Lower leg skin (tissue), 4 donors: ENCODE data around the gene SYS1. TPM values are rescaled to one million over a fixed set of nuclear protein-coding genes. Genes with fewer than 3 reads are reported as not detected.
A peak's percentile ranks its signal among the peaks of the same experiment; 100 is the strongest.
"Not testable (repeated sequence)": the region's sequence is repeated elsewhere in the genome, so short reads cannot be mapped to it uniquely, and the experiment has no call there.

Source experiments
- DNase-seq, 2 donors: peaks; one replicate each; pipeline ENCODE4 v3.0.0-alpha.2; 2019; ENCODE audit warnings: low spot score in 2 of 2
- H3K4me3 ChIP-seq: fragments of 200-600 bp; sonication (generic); 2 replicates; pipeline ENCODE4 v1.5.1; 2017; ENCODE audit warnings: mild to moderate bottlenecking, low read depth; ENCODE audit not compliant: poor library complexity, severe bottlenecking
- POLR2A ChIP-seq, 2 donors: fragments of 450-650 bp; IDR thresholded peaks; one replicate each; pipeline ENCODE4 v1.6.1; 2016 to 2017; ENCODE audit warnings: antibody characterized with exemption in 2 of 2, mild to moderate bottlenecking in 1 of 2, moderate library complexity in 1 of 2
- WGBS, 2 donors: methylation state at CpG; one replicate each; pipeline ENCODE4 v1.1.5; 2018; 5-methylcytosine and 5-hydroxymethylcytosine counted together
- intact Hi-C: fragments of 100-400 bp; cut with DNase I; formaldehyde crosslinking; loops from one replicate; pipeline ENCODE4 v1.15.0; 2023; ENCODE audit warnings: low total_unique reads
- total RNA-seq, 4 donors: library from RNA; depleted of rRNA; stranded (reverse); fragments of >200 nt; gene quantifications; one replicate each; pipeline ENCODE4 v1.1.0, GENCODE V29; 2016
- TF ChIP-seq, protein P1 (sequence below), 3 donors: fragments of 450-650 bp; IDR thresholded peaks; one replicate each; pipeline ENCODE4 v1.5.1; 2016; ENCODE audit warnings: antibody characterized with exemption in 3 of 3, mild to moderate bottlenecking in 3 of 3, moderate library complexity in 2 of 3

SYS1 gene
- total RNA-seq, 4 donors from 2014 or later = 27.3 to 46.6 (median 36.0) TPM

DNA sequence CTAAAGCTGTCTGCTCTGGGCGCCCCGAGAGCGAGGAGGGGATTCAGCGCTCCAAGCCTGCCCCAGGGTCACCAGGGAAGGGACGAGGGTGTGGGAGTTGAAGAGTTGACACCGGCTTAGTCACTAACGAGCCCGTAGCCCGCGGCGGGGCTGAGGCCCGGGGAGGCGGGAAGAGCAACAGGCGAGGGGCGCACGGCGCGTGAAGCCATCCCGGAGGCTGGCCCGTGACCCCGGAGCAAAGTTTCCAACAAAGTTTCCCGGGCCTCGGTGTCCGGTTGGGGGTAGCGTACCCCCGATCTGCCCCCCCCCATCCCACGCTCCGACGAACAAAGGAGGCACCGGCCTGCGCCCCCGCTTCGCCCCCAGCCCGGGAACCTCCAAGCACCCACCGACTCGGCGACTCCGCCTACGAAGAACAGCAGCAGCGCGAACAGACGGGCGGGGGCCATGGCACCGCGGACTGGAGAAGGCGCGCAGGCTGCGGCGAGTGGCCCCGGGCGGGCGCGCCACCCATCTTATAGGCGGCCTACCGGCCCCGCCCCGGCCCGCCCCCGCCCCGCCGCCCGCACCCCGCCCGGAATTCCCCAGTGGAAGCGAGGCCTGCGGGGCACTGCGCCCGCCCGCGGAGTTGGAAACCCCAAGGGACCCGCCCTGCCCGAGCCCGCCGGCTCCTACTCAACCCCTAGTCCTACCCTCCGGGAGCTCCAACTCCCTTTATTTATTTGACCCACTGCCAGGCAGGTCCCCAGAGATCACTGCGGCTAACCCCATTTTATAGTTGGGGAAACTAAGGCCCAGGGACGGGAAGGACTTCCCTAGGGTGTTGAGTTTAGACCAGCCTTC is 14.8 kb upstream of the SYS1 start, which contains the start of gene SDC4:
Gene SDC4, minus strand, starts transcription at position 489 of the 843 bp plus-strand sequence. Its CDS starts 40 bp downstream, at position 449.
- intact Hi-C loops = no loop called here
- DNase-seq = peak in 1 of 2 donors; percentile 95
- 2% methylated on average over 13 to 22 of the region's 77 CpGs for WGBS, 2 donors
- H3K4me3 ChIP-seq = peak within 1 kb of the TSS; percentile 67
- TF ChIP-seq, protein P1, sequence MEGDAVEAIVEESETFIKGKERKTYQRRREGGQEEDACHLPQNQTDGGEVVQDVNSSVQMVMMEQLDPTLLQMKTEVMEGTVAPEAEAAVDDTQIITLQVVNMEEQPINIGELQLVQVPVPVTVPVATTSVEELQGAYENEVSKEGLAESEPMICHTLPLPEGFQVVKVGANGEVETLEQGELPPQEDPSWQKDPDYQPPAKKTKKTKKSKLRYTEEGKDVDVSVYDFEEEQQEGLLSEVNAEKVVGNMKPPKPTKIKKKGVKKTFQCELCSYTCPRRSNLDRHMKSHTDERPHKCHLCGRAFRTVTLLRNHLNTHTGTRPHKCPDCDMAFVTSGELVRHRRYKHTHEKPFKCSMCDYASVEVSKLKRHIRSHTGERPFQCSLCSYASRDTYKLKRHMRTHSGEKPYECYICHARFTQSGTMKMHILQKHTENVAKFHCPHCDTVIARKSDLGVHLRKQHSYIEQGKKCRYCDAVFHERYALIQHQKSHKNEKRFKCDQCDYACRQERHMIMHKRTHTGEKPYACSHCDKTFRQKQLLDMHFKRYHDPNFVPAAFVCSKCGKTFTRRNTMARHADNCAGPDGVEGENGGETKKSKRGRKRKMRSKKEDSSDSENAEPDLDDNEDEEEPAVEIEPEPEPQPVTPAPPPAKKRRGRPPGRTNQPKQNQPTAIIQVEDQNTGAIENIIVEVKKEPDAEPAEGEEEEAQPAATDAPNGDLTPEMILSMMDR (IDR thresholded peaks at IDR 0.05) = no peak
- TF ChIP-seq POLR2A (IDR thresholded peaks at IDR 0.05) = peak in 1 of 2 donors; percentile 81

DNA sequence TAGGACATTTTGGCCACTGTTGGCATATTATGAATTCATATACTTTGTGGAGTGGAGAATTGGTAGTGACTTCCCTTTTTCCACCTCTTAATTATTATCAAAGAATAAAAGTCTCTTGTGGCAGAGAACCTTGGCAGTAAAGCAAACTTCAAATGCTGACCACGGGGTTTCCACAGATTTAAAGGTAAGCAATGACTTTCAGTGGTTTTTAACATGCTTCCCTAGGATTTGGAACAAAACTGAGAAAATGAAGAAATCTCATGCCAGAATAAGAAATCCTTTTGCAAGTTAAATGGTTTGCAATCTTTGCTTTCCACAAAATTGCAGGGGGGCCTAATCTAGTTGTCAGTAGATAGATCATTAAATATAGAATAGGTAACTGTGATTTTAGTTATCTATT is 12.7 kb upstream of the SYS1 start:
- no peak for TF ChIP-seq POLR2A (IDR thresholded peaks at IDR 0.05)
- TF ChIP-seq, protein P1 (IDR thresholded peaks at IDR 0.05) = no peak
- DNase-seq = no peak
- intact Hi-C loops = no loop called here
- 67 to 69% methylated on average over 1 of the region's 1 CpG for WGBS, 2 donors
- no peak overlapping the region for H3K4me3 ChIP-seq

DNA sequence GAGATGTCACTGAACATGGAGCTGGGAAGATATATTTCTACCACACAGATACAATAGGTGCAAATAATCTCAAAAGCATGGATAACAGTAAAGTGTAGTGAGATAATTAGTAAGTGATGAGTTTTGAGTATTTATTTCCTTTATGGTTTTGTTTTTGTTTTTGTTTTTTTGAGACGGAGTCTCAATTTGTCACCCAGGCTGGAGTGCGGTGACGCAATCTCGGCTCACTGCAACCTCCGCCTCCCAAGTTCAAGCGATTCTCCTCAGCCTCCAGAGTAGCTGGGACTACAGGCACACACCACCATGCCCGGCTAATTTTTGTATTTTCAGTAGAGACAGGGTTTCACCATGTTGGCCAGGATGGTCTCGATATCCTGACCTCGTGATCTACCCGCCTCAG is 12.2 kb upstream of the SYS1 start:
- DNase-seq, intact Hi-C loops, H3K4me3 ChIP-seq: not testable (repeated sequence)
- WGBS, 2 donors = 91 to 94% methylated on average over 10 of the region's 10 CpGs

DNA sequence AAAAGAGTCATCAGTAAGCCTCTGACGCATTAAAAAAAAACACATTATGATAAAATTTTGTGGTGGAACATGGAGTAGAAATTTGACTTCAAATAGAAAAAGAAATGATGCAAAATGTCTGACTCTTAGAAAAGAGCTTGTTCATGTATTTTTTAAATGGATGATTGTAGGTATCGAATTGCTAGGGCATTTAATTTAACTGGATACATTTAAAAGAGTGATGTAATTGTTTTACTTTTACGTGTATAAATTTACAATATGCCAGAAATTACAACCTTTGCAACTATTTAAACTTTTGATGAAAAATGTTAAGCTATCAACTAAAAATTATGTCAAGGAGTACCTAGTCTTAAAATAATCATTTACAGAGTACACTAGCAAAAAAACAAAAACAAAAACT is 10.2 kb upstream of the SYS1 start:
- TF ChIP-seq, protein P1 (IDR thresholded peaks at IDR 0.05) = no peak
- TF ChIP-seq POLR2A (IDR thresholded peaks at IDR 0.05) = no peak
- no peak overlapping the region for H3K4me3 ChIP-seq
- no peak for DNase-seq
- intact Hi-C loops = no loop called here
- 82 to 88% methylated on average over 3 of the region's 3 CpGs for WGBS, 2 donors

DNA sequence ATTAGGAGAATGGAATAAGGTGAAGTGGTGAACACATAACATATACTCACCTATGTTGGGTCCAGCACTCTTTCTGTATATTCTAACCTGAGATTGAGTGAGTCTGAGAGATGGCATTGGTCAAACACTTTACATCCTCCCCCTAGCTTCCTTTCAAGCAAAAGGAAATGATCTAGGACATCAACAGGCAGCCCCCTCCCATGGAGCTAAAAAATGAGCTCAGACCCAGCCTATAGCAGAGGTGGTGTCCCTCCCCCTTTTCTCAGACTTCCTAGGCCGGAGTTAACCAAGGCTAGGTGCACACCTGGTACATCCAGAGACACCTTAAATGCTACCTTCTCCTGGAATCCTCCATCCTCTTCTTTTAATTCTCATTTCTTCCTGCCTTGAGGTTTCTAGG is 9.2 kb upstream of the SYS1 start:
- TF ChIP-seq POLR2A (IDR thresholded peaks at IDR 0.05) = no peak
- TF ChIP-seq, protein P1 (IDR thresholded peaks at IDR 0.05) = no peak
- intact Hi-C loops = no loop called here
- H3K4me3 ChIP-seq = no peak overlapping the region

DNA sequence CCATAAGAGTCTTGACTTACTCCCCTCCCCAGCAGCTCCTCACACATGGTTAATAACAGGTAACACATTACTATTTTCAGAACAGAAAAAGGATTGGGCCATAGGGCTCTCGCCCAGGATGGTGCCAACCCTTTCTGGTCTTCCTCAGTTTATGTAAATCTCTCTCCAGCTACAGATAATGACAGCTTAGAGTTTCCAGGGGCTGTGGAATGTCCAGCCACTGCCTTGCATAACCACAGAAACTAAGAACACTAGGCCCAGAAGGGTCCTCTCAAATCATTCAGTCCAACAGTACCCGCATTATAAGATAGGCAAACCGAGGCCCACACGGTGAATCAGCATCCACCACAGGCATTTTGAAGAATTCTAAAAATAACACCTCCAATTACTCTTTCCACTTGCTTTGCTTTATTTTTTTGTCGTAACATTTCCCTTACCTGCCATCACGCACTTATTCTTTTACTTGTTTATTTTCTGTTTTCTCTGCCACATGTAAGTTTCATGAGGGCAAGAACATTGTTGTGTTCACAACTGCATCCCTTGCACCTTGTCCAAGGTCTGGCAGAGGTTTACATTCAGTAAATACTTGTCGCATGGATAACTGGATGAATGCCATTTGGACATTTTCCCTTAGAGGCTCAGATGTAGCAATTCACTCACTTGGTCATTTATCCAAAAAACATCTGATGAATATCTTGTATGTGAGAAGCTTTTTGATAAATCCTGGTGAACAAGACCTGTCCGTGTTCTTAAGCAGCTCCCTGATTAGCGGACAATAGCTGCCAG is 8.3 kb upstream of the SYS1 start:
- WGBS, 2 donors = 68 to 78% methylated on average over 9 of the region's 9 CpGs
- intact Hi-C loops = no loop called here
- H3K4me3 ChIP-seq = no peak overlapping the region
- no peak for DNase-seq
- TF ChIP-seq POLR2A (IDR thresholded peaks at IDR 0.05) = no peak
- TF ChIP-seq, protein P1 (IDR thresholded peaks at IDR 0.05) = no peak

More for the DNA sequence above, 9.2 kb upstream of the SYS1 start:
- DNase-seq = no peak
- 72 to 79% methylated on average over 1 of the region's 1 CpG for WGBS, 2 donors
